GM12801 (cell line): ENCODE results near the gene PDE5A.

Experiments
- CTCF ChIP-seq: IDR thresholded peaks from one replicate; pipeline ENCODE4 v1.5.1; 2011; ENCODE audit warnings: control low read depth; ENCODE audit not compliant: insufficient read length; ENCODE audit errors: extremely low read depth

PDE5A gene

GRCh38 chr4:119479180-119479808 is 149.3 kb downstream of the PDE5A start:
- TF ChIP-seq CTCF: no peak

- TF ChIP-seq CTCF: no peak
Measured at GRCh38 chr4:119478446-119479179, 150.0 kb downstream of the PDE5A start.

- TF ChIP-seq CTCF: no peak
Measured at GRCh38 chr4:119477412-119478053, 151.1 kb downstream of the PDE5A start.

GRCh38 chr4:119471259-119471658 is 157.3 kb downstream of the PDE5A start:
- TF ChIP-seq CTCF: no peak
